Activated T-cell treated with anti-CD3 and anti-CD28 coated beads, Interleukin-2, amount 50 U/mL, for 24 hours (primary cell): Measurements from ENCODE around the gene TBKBP1.

Experiments used
- DNase-seq: peaks from one replicate; pipeline ENCODE4 v3.0.0-alpha.2; 2020
- H3K27ac Mint-ChIP-seq: 2 replicates; pipeline ENCODE4 v1.8.0; 2020; ENCODE audit warnings: mild to moderate bottlenecking, mixed read lengths
- H3K27me3 Mint-ChIP-seq: 2 replicates; pipeline ENCODE4 v1.8.0; 2020; ENCODE audit warnings: mixed read lengths
- H3K36me3 Mint-ChIP-seq: 2 replicates; pipeline ENCODE4 v1.8.0; 2020; ENCODE audit warnings: low read depth, mixed read lengths
- H3K4me1 Mint-ChIP-seq: 2 replicates; pipeline ENCODE4 v1.8.0; 2020; ENCODE audit warnings: low read depth, mixed read lengths
- H3K4me3 Mint-ChIP-seq: 2 replicates; pipeline ENCODE4 v1.8.0; 2020; ENCODE audit warnings: mild to moderate bottlenecking, moderate library complexity, mixed read lengths
- H3K9me3 Mint-ChIP-seq: 2 replicates; pipeline ENCODE4 v1.8.0; 2020; ENCODE audit warnings: mixed read lengths

Gene TBKBP1

DNA sequence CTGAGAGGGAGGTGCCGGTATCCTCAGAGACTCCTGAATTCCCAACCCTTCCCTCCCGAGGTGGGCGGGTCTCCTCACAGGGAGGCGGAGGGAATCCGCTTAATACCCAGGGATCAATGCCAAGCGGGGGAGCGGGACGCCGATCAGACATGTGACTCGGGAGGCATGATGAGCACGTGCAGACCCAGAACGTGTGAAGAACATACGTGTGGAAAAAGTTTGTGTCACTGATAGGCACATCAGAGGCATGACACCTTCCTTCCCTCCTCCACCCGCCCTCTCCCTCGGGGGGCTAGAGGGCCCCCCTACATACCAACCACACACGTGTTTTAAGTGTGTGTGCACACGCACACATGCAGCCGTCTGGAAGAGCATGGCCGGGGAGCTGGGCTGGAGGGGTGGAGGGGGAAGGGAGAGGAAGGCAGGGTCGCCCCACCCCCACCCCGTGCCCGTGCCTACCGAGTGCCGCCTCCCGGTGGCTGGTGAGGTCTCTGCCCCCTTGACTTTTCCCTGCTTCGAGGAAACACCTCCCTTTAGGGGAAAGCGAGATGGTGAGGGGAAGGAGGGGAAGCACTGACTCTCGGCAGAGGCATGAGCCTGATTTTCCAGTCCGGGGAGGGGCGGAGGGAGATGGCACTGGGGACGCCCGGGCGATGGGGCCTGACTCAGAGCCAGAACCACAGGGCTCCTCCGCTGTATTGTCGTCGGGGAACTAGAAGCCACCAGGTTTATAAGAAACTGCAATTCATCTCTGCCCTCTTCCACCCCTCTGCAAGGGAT lies 27.0 kb downstream of the TBKBP1 start:
- H3K27me3 Mint-ChIP-seq, result no peaks in the 10 kb centered on the region
- H3K4me3 Mint-ChIP-seq, result peak overlapping the region; percentile 79
- peak; percentile 96 for DNase-seq
- peak overlapping the region; percentile 99 for H3K27ac Mint-ChIP-seq
- H3K4me1 Mint-ChIP-seq, result peaks cover 96% of the 10 kb centered on the region
- H3K9me3 Mint-ChIP-seq, result no peaks in the 10 kb centered on the region
- no peaks in the 10 kb centered on the region for H3K36me3 Mint-ChIP-seq

DNA sequence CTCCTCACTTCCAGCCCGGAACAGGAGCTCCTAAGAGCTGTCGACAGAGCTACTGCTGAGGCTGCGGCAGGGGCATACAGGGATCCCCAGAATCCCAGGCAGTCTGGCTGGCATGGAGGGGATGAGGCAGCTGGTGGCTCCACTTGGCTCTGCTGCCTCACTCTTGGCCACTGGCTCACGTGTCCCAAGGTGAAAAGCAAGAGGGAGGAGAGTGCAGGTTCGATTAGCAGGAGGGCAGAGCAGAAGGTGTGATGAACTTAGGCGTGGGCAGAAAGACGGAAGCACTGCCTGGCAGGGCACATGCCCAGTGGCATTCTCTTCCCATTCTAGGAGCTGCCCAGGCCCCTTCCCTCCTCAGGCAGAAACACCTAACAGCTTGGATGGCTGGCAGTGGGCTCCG lies 27.8 kb downstream of the TBKBP1 start:
- H3K4me1 Mint-ChIP-seq, result peaks cover 96% of the 10 kb centered on the region
- H3K36me3 Mint-ChIP-seq, result no peaks in the 10 kb centered on the region
- peak overlapping the region; percentile 79 for H3K4me3 Mint-ChIP-seq
- H3K27me3 Mint-ChIP-seq, result no peaks in the 10 kb centered on the region
- DNase-seq, result no peak
- H3K27ac Mint-ChIP-seq, result peak overlapping the region; percentile 99
- H3K9me3 Mint-ChIP-seq, result no peaks in the 10 kb centered on the region

- Mint-ChIP-seq H3K4me3 (no peak overlapping the region), H3K36me3 (no peaks in the 10 kb centered on the region), H3K9me3 (no peaks in the 10 kb centered on the region), H3K4me1 (peaks cover 94% of the 10 kb centered on the region), H3K27me3 (no peaks in the 10 kb centered on the region), H3K27ac (peak overlapping the region; percentile 84)
- DNase-seq, result no peak
Observed at GRCh38 chr17:47724705-47725104, 30.7 kb downstream of the TBKBP1 start.

- Mint-ChIP-seq H3K27me3 (no peaks in the 10 kb centered on the region), H3K36me3 (no peaks in the 10 kb centered on the region), H3K27ac (peak overlapping the region; percentile 53), H3K4me1 (peaks cover 92% of the 10 kb centered on the region), H3K9me3 (no peaks in the 10 kb centered on the region), H3K4me3 (no peak overlapping the region)
- peak; percentile 32 for DNase-seq
Observed at GRCh38 chr17:47725446-47726111, 31.6 kb downstream of the TBKBP1 start.

- peaks cover 92% of the 10 kb centered on the region for H3K4me1 Mint-ChIP-seq
- H3K4me3 Mint-ChIP-seq, result no peak overlapping the region
- no peak overlapping the region for H3K27ac Mint-ChIP-seq
- H3K36me3 Mint-ChIP-seq, result no peaks in the 10 kb centered on the region
- peak; percentile 36 for DNase-seq
- no peaks in the 10 kb centered on the region for H3K27me3 Mint-ChIP-seq
- H3K9me3 Mint-ChIP-seq, result no peaks in the 10 kb centered on the region
Observed at GRCh38 chr17:47726796-47727703, 33.1 kb downstream of the TBKBP1 start.

DNA sequence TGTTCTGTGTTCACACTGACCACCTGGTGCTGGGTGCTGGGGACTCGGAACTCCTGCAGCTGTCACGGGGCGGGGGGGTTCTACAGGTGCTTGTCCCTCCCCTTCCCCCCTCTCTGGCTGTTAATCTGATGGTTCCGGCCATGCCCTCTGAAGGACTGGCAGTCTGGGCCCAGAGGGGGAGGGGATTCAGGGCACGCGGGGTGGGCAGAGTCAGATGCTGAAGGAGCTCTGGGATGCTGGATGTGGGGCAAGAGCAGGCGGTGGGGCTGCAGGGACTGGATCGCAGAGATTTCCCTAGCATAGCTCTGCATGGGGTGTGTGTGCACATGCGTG lies 33.7 kb downstream of the TBKBP1 start:
- no peak overlapping the region for H3K4me3 Mint-ChIP-seq
- H3K4me1 Mint-ChIP-seq, result peaks cover 92% of the 10 kb centered on the region
- H3K36me3 Mint-ChIP-seq, result no peaks in the 10 kb centered on the region
- H3K9me3 Mint-ChIP-seq, result no peaks in the 10 kb centered on the region
- H3K27me3 Mint-ChIP-seq, result no peaks in the 10 kb centered on the region
- H3K27ac Mint-ChIP-seq, result peak overlapping the region; percentile 18
- peak; percentile 29 for DNase-seq

- Mint-ChIP-seq H3K4me1 (peaks cover 88% of the 10 kb centered on the region), H3K27me3 (no peaks in the 10 kb centered on the region), H3K27ac (peak overlapping the region; percentile 68), H3K9me3 (no peaks in the 10 kb centered on the region), H3K36me3 (no peaks in the 10 kb centered on the region), H3K4me3 (no peak overlapping the region)
- peak; percentile 31 for DNase-seq
Observed at GRCh38 chr17:47728214-47728877, 34.4 kb downstream of the TBKBP1 start.

DNA sequence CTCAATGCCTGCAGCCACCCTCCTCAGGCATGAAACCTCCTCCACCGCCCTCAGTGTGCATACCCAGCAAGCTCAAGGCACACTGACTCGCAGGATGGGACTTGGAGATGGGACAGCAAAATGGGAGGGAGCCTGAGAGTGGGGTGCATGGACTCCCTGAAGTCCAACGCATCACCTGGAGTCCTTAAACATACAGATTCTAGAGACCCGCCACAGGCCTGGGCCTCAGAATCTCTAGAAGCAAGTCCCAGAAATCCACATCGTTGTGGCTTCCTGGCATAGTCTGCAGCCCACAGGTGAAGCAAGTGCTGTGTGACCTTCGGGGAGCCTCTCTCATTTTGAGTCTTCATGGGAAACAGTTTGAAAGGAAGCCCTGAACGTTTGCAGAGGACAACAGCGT lies 35.5 kb downstream of the TBKBP1 start:
- H3K36me3 Mint-ChIP-seq, result peaks cover 7% of the 10 kb centered on the region
- no peak overlapping the region for H3K4me3 Mint-ChIP-seq
- H3K4me1 Mint-ChIP-seq, result peaks cover 80% of the 10 kb centered on the region
- peak; percentile 35 for DNase-seq
- no peaks in the 10 kb centered on the region for H3K9me3 Mint-ChIP-seq
- H3K27ac Mint-ChIP-seq, result peak overlapping the region; percentile 69
- no peaks in the 10 kb centered on the region for H3K27me3 Mint-ChIP-seq

DNA sequence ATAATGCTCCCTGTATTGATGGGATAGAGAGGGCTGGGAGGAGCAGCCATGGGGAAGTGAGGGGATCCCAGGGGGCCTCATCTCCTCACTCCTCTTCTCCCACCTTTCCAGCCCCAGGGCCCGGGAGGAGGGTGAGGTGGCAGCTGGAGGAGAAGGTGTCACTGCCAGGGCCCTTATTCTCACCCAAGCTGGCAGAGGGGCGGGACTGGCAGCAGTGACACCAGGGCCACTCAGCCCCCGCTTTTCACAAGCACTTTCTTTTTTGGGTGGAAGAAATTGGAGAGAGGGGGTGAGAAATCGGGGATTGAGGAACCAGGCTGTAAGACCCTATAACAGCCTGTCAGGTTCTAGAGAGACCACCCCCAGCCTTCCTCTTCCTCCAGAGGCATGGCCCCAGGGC lies 36.7 kb downstream of the TBKBP1 start:
- peaks cover 78% of the 10 kb centered on the region for H3K4me1 Mint-ChIP-seq
- no peaks in the 10 kb centered on the region for H3K27me3 Mint-ChIP-seq
- peak; percentile 32 for DNase-seq
- peak overlapping the region; percentile 79 for H3K27ac Mint-ChIP-seq
- peaks cover 19% of the 10 kb centered on the region for H3K36me3 Mint-ChIP-seq
- H3K4me3 Mint-ChIP-seq, result no peak overlapping the region
- no peaks in the 10 kb centered on the region for H3K9me3 Mint-ChIP-seq

GRCh38 chr17:47731396-47731795 lies 37.4 kb downstream of the TBKBP1 start:
- no peak overlapping the region for H3K4me3 Mint-ChIP-seq
- H3K36me3 Mint-ChIP-seq, result peaks cover 26% of the 10 kb centered on the region
- no peaks in the 10 kb centered on the region for H3K27me3 Mint-ChIP-seq
- peak overlapping the region; percentile 79 for H3K27ac Mint-ChIP-seq
- peak; percentile 42 for DNase-seq
- no peaks in the 10 kb centered on the region for H3K9me3 Mint-ChIP-seq
- peaks cover 77% of the 10 kb centered on the region for H3K4me1 Mint-ChIP-seq

- DNase-seq, result no peak
- H3K4me3 Mint-ChIP-seq, result peak overlapping the region; percentile 82
- H3K9me3 Mint-ChIP-seq, result no peaks in the 10 kb centered on the region
- peaks cover 38% of the 10 kb centered on the region for H3K36me3 Mint-ChIP-seq
- peak overlapping the region; percentile 94 for H3K27ac Mint-ChIP-seq
- H3K27me3 Mint-ChIP-seq, result no peaks in the 10 kb centered on the region
- peaks cover 77% of the 10 kb centered on the region for H3K4me1 Mint-ChIP-seq
Observed at GRCh38 chr17:47732399-47733046, 38.6 kb downstream of the TBKBP1 start.

- no peaks in the 10 kb centered on the region for H3K9me3 Mint-ChIP-seq
- peak; percentile 93 for DNase-seq
- peaks cover 72% of the 10 kb centered on the region for H3K4me1 Mint-ChIP-seq
- H3K4me3 Mint-ChIP-seq, result peak within 1 kb of the TSS; percentile 96
- no peaks in the 10 kb centered on the region for H3K27me3 Mint-ChIP-seq
- peaks cover 40% of the 10 kb centered on the region for H3K36me3 Mint-ChIP-seq
- peak within 1 kb of the TSS; percentile 96 for H3K27ac Mint-ChIP-seq
Observed at GRCh38 chr17:47733047-47733673, 39.2 kb downstream of the TBKBP1 start, which contains the start of gene TBX21. TSS of gene TBX21 (plus strand) at chr17:47733236. CDS start at chr17:47733455, 219 bp downstream.

- Mint-ChIP-seq H3K4me1 (peaks cover 71% of the 10 kb centered on the region), H3K9me3 (no peaks in the 10 kb centered on the region), H3K27ac (peak overlapping the region; percentile 96), H3K36me3 (peaks cover 46% of the 10 kb centered on the region), H3K4me3 (peak overlapping the region; percentile 96), H3K27me3 (no peaks in the 10 kb centered on the region)
- no peak for DNase-seq
Observed at GRCh38 chr17:47733674-47734410, 39.9 kb downstream of the TBKBP1 start.
